B cell (primary cell): ENCODE data around the gene FHIT. TPM values are rescaled to one million over a fixed set of nuclear protein-coding genes. Genes with fewer than 3 reads are reported as not detected.

Experiments used
- ATAC-seq: fragments of 200-7000 bp; cut with Tn5 transposase; one replicate; pipeline ENCODE4 v1.10.0; 2021; ENCODE audit warnings: low read depth, mild to moderate bottlenecking, moderate number of reproducible peaks, moderate library complexity
- CTCF ChIA-PET: fragments of 350-600 bp; sonication (Branson Sonifier 250); formaldehyde crosslinking; loops from one replicate; lab custom pipeline; 2021; ENCODE audit warnings: antibody characterized with exemption, inconsistent platforms; lab: Charles Lee
- POLR2A ChIA-PET: fragments of 350-600 bp; sonication (Branson Sonifier 250); formaldehyde crosslinking; loops from one replicate; lab custom pipeline; 2021; ENCODE audit warnings: antibody characterized with exemption; lab: Charles Lee
- DNase-seq: peaks from one replicate; pipeline ENCODE4 v3.0.0; 2013
- H2AFZ ChIP-seq: 2 replicates; pipeline ENCODE4 v1.6.1; 2012; ENCODE audit warnings: mild to moderate bottlenecking, low read depth, low read length; ENCODE audit not compliant: insufficient read depth, poor library complexity, severe bottlenecking
- H3K27ac ChIP-seq, 2 donors: 1 replicate in 1 of 2; 2 replicates in 1 of 2; pipeline ENCODE4 v1.5.1; 2012 to 2013; ENCODE audit warnings: low read length in 2 of 2, mild to moderate bottlenecking in 2 of 2, moderate library complexity in 1 of 2
- H3K27me3 ChIP-seq, 4 experiments: fragments of 200-600 bp in 1 of 4; sonication (generic) in 1 of 4; replicated peaks in 1 of 4; 1 replicate in 2 of 4; 2 replicates in 2 of 4; pipeline versions ENCODE4 v1.6.1 to v1.7.0; 2013 to 2016; ENCODE audit warnings: low read length in 3 of 4, mild to moderate bottlenecking in 2 of 4, mixed read lengths in 1 of 4, moderate library complexity in 1 of 4; ENCODE audit not compliant: insufficient read depth in 4 of 4, control insufficient read depth in 3 of 4; ENCODE audit errors: control extremely low read depth in 1 of 4
- H3K36me3 ChIP-seq, 2 experiments: replicated peaks in 1 of 2; 1 replicate in 1 of 2; 2 replicates in 1 of 2; pipeline versions ENCODE4 v1.6.1 to v1.7.1; 2013; ENCODE audit warnings: low read length in 1 of 2; ENCODE audit not compliant: insufficient read depth in 2 of 2, control insufficient read depth in 1 of 2; ENCODE audit errors: control extremely low read depth in 1 of 2, extremely low read depth in 1 of 2
- H3K4me1 ChIP-seq, 2 donors: fragments of 200-600 bp in 1 of 2; sonication (generic) in 1 of 2; 1 replicate in 1 of 2; 2 replicates in 1 of 2; pipeline versions ENCODE4 v1.5.1 to v1.6.1; 2013 to 2017; ENCODE audit warnings: low read length in 2 of 2; ENCODE audit not compliant: control insufficient read depth in 2 of 2, insufficient read depth in 2 of 2
- H3K4me2 ChIP-seq: replicated peaks from 2 replicates; pipeline ENCODE3; 2012; ENCODE audit warnings: mild to moderate bottlenecking, low read depth, low read length; ENCODE audit not compliant: poor library complexity, severe bottlenecking
- H3K4me3 ChIP-seq, 5 experiments: fragments of 200-600 bp in 1 of 5; sonication (generic) in 1 of 5; 1 replicate in 3 of 5; 2 replicates in 2 of 5; pipeline versions ENCODE4 v1.5.1 to v1.7.0; 2011 to 2016; ENCODE audit warnings: low read length in 4 of 5, mild to moderate bottlenecking in 4 of 5, low read depth in 2 of 5, control low read depth in 1 of 5, moderate library complexity in 1 of 5; ENCODE audit not compliant: insufficient read depth in 1 of 5; ENCODE audit errors: control extremely low read depth in 1 of 5, extremely low read depth in 1 of 5
- H3K79me2 ChIP-seq: fragments of 200-600 bp; sonication (generic); one replicate; pipeline ENCODE4 v1.6.0; 2016; ENCODE audit warnings: low read length; ENCODE audit not compliant: control insufficient read depth, insufficient read depth
- H3K9ac ChIP-seq: fragments of 200-600 bp; sonication (generic); 2 replicates; pipeline ENCODE4 v1.6.1; 2017; ENCODE audit warnings: mild to moderate bottlenecking, low read length, moderate library complexity
- H3K9me3 ChIP-seq, 3 donors: one replicate each; pipeline versions ENCODE4 v1.6.1 to v1.7.1; 2013; ENCODE audit warnings: low read length in 2 of 3; ENCODE audit not compliant: control insufficient read depth in 2 of 3, insufficient read depth in 1 of 3; ENCODE audit errors: control extremely low read depth in 1 of 3
- H4K20me1 ChIP-seq: 2 replicates; pipeline ENCODE4 v1.6.0; 2012; ENCODE audit warnings: mild to moderate bottlenecking, low read length; ENCODE audit not compliant: insufficient read depth, control insufficient read depth, poor library complexity, severe bottlenecking
- H3K27ac Mint-ChIP-seq: one replicate; pipeline ENCODE4 v1.8.0; 2021; ENCODE audit warnings: mixed read lengths
- H3K27me3 Mint-ChIP-seq: one replicate; pipeline ENCODE4 v1.8.0; 2021; ENCODE audit warnings: mixed read lengths
- H3K4me1 Mint-ChIP-seq: one replicate; pipeline ENCODE4 v1.8.0; 2021; ENCODE audit warnings: mixed read lengths
- H3K4me3 Mint-ChIP-seq: one replicate; pipeline ENCODE4 v1.8.0; 2021; ENCODE audit warnings: mixed read lengths
- H3K9me3 Mint-ChIP-seq: one replicate; pipeline ENCODE4 v1.8.0; 2022; ENCODE audit warnings: mixed read lengths; ENCODE audit not compliant: insufficient read depth
- EZH2 ChIP-seq: IDR thresholded peaks from 2 replicates; pipeline ENCODE4 v1.6.1; 2012; ENCODE audit warnings: borderline replicate concordance, low read depth, mild to moderate bottlenecking, moderate library complexity, low read length; ENCODE audit not compliant: insufficient read depth, poor library complexity, severe bottlenecking
- WGBS: methylation state at CpG from one replicate; pipeline ENCODE4 v1.1.5; 2013; ENCODE audit warnings: missing lambda C conversion rate; ENCODE audit not compliant: insufficient coverage; 5-methylcytosine and 5-hydroxymethylcytosine counted together
- intact Hi-C: fragments of 100-400 bp; cut with micrococcal nuclease; formaldehyde crosslinking; loops from one replicate; pipeline ENCODE4 v1.10.0; 2022
- polyA plus RNA-seq: library from polyadenylated mRNA; depleted of rRNA; stranded (reverse); fragments of >200 nt; gene quantifications from 2 replicates; pipeline ENCODE4 v1.2.3, GENCODE V29; 2012
- total RNA-seq, 2 donors: library from RNA; stranded (reverse); fragments of 120-200 nt in 1 of 2; gene quantifications; 1 replicate in 1 of 2; 2 replicates in 1 of 2; pipeline versions ENCODE4 v1.2.3 to v1.2.4, GENCODE V29; 2013 to 2022
- TF ChIP-seq, protein P1 (sequence below): fragments of 200-600 bp; IDR thresholded peaks from one replicate; pipeline ENCODE4 v1.8.0; 2022; ENCODE audit warnings: antibody characterized with exemption, mild to moderate bottlenecking

FHIT gene
- total and polyA plus RNA-seq, 2 donors (not counting 1 experiment from before 2014, with no cell fraction given), result 1.7 to 7.8 TPM

GRCh38 chr3:60884005-60884404, 367.2 kb downstream of the FHIT start:
- no peak overlapping the region for H3K4me3 ChIP-seq
- H3K27me3 ChIP-seq, result no peaks in the 10 kb centered on the region
- H3K79me2 ChIP-seq, result no peaks in the 10 kb centered on the region
- no peak overlapping the region for H3K9ac ChIP-seq
- CTCF ChIA-PET, result no interaction called here
- Mint-ChIP-seq H3K9me3 (peaks cover 13% of the 10 kb centered on the region), H3K4me1 (no peaks in the 10 kb centered on the region), H3K27ac (no peak overlapping the region), H3K4me3 (no peak overlapping the region), H3K27me3 (no peaks in the 10 kb centered on the region)
- POLR2A ChIA-PET, result no interaction called here
- intact Hi-C loops, result no loop called here
- H3K36me3 ChIP-seq, result no peaks in the 10 kb centered on the region
- H3K4me2 ChIP-seq, result no peak overlapping the region
- no peak for TF ChIP-seq EZH2
- TF ChIP-seq, protein P1, sequence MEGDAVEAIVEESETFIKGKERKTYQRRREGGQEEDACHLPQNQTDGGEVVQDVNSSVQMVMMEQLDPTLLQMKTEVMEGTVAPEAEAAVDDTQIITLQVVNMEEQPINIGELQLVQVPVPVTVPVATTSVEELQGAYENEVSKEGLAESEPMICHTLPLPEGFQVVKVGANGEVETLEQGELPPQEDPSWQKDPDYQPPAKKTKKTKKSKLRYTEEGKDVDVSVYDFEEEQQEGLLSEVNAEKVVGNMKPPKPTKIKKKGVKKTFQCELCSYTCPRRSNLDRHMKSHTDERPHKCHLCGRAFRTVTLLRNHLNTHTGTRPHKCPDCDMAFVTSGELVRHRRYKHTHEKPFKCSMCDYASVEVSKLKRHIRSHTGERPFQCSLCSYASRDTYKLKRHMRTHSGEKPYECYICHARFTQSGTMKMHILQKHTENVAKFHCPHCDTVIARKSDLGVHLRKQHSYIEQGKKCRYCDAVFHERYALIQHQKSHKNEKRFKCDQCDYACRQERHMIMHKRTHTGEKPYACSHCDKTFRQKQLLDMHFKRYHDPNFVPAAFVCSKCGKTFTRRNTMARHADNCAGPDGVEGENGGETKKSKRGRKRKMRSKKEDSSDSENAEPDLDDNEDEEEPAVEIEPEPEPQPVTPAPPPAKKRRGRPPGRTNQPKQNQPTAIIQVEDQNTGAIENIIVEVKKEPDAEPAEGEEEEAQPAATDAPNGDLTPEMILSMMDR, result no peak
- no peaks in the 10 kb centered on the region for H3K4me1 ChIP-seq
- H2AFZ ChIP-seq, result no peak overlapping the region
- no peaks in the 10 kb centered on the region for H4K20me1 ChIP-seq
- WGBS, result no CpG with 5 or more reads among the region's 2 CpGs
- H3K27ac ChIP-seq, result no peak overlapping the region
- ATAC-seq, result no peak
- no peak for DNase-seq
- peaks cover 4 to 7% (median 5%) of the 10 kb centered on the region in 3 donors for H3K9me3 ChIP-seq

- Mint-ChIP-seq H3K4me3 (no peak overlapping the region), H3K27me3 (no peaks in the 10 kb centered on the region), H3K4me1 (no peaks in the 10 kb centered on the region), H3K27ac (no peak overlapping the region), H3K9me3 (peaks cover 11% of the 10 kb centered on the region)
- ChIA-PET CTCF (no interaction called here), POLR2A (no interaction called here)
- Histone ChIP-seq H3K27me3 (no peaks in the 10 kb centered on the region), H3K79me2 (no peaks in the 10 kb centered on the region), H3K27ac (no peak overlapping the region), H2AFZ (no peak overlapping the region), H3K4me1 (no peaks in the 10 kb centered on the region), H3K4me3 (no peak overlapping the region), H3K4me2 (no peak overlapping the region), H3K9me3 (peaks cover 3 to 7% (median 4%) of the 10 kb centered on the region in 3 donors), H4K20me1 (no peaks in the 10 kb centered on the region), H3K36me3 (no peaks in the 10 kb centered on the region), H3K9ac (no peak overlapping the region)
- intact Hi-C loops, result no loop called here
- ATAC-seq (no peak), DNase-seq (no peak)
- TF ChIP-seq, protein P1, result no peak
- TF ChIP-seq EZH2, result no peak
- 100% methylated on average over 1 of the region's 1 CpG for WGBS
These were observed 374.1 kb downstream of the FHIT start for GRCh38 chr3:60877188-60877587.
